ENCODE measurements around the gene PDE4A. TPM values are rescaled to one million over a fixed set of nuclear protein-coding genes. Genes with fewer than 3 reads are reported as not detected.
"Not testable (repeated sequence)": the region's sequence is repeated elsewhere in the genome, so short reads cannot be mapped to it uniquely, and the experiment has no call there.

The PDE4A gene
- total RNA-seq, 1 experiment from 2014 or later, result 0.69 TPM

DNA sequence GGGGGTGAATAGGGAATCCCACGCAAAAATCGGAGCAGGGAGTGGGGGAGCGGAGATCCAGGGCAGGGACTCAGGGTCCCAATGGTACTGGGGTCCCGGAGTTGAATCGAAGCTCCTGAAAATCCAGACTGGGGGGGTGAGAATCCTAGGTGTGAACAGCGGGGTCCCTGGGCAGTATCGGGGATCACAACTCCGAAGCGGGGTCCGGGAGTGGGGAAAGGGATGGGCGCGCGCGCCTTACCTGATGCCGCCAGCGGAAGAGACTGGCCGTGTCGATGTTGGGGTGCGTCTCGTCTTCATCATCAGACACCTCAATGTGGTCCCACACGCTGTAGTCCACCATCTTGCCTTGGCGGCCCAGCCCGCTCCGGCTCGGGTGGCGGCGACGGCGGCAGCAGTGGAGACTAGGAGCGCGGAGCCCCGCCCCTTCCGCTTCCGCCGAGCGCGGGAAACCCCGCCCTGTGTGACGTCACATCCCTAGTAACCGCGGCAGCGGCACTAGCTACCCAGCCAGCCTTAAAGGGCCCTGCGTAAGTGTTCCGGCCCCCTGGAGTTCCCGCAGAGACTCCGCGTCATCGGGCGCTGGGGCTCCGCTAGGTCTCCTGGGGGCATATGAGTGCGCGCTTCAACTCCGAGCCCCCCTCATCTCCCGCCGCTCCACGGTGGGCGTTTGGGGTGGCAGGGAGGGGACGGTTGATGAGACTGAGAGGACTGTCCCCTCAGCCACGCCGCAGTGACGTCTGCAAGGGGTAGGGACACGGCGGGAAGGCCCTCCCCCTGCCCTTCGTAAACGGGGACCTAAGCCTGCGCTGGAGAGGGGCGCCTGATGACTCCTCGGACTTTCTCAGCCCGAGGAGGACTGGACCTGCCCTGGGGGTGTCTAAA is 17.0 kb upstream of the PDE4A start, which contains the start of gene CDC37:
CDC37 (minus strand) TSS at position 406 of the 885 bp plus-strand sequence; CDS start at position 343, 63 bp downstream.
- peak; percentile 98 for DNase-seq (ENCODE audit: low read depth)

- DNase-seq (ENCODE audit: low read depth), result no peak
Observed at GRCh38 chr19:10404888-10405820, 15.2 kb upstream of the PDE4A start.

- no peak for DNase-seq (ENCODE audit: low read depth)
Observed at GRCh38 chr19:10406191-10406590, 14.1 kb upstream of the PDE4A start.

DNA sequence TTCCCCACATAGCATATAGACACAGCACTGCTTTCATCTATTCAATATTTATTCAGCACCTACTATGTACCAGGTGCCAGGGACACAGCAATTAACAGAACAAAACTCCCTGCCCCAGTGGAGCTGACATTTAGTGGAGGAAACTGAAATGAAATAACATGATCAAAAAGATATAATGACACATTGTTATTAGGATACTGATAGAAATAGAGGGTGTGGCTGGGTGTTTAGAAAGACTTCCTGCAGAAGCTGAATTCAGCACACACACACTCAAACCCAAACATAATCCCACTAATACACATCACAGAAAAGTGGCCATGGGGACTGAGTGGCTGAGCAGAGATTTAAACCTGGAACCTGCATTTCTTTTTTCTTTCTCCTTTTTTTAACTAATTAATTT is 13.2 kb upstream of the PDE4A start:
- no peak for DNase-seq (ENCODE audit: low read depth)

DNA sequence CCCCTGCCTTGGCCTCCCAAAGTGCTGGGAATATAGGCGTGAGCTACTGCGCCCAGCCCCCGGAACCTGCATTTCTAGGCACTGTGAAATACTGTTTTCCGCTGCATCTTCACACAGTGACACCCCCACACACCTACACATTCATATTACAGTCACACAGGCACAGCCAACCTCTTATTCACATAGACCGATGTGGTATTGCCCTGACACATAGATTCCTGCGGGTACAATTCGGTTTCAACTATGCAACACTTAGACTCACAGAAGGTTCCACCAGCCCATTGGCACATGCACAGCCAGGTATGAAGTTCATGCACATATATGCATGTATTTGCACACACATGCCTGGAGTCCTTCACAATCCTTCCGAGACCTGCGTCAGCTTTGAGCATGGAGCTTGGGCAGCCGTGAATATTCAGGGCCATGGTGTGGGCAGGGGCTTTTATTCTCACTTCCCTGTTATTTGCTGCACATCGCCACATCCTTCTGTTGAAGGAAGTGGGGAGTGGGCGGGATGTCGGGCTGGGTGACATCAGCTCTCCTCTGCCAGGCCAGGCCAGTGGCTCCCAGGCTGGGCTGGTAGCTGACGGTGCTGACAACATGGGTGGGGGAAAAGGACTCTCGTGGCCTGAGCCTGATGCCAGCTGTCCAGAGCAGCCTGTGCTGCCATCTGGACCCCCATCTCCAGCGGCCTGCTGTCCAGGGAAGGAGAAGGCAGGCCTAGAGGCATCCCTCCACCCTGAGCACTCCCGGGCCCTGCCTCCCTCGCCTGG is 11.6 kb upstream of the PDE4A start:
- DNase-seq (ENCODE audit: low read depth), result no peak

- DNase-seq (ENCODE audit: low read depth), result not testable (repeated sequence)
Observed at GRCh38 chr19:10411224-10411623, 9.1 kb upstream of the PDE4A start.

DNA sequence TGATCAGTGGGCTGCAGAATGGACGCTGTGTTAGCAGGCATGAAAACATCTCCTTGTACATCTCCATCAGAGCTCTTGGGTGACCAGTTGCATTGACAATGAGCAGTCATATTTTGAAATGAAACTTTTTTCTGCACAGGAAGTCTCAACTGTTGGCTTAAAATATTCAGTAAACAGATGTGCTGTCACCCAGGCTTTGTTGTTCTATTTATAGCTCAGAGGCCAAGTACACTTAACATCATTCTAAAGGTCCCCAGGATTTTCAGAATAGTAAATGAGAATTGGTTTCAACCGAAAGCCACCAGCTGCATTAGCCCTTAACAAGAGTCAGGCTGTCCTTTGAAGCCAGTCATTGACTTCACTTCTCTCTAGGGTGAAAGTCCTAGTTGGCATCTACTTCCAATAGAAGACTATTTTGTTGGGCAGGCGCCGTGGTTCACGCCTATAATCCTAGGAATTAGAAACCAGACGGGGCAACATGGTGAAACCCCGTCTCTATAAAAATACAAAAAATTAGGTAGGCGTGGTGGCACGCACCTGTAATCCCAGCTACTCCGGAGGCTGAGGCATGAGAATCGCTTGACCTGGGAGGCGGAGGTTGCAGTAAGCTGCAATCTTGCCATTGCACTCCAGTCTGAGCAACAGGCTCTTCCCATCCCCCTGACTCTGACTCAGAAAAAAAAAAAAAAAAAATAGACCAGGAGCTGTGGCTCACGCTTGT is 7.9 kb upstream of the PDE4A start:
- DNase-seq (ENCODE audit: low read depth), result no peak

GRCh38 chr19:10416083-10416379 is 4.3 kb upstream of the PDE4A start:
- DNase-seq (ENCODE audit: low read depth), result no peak

- peak; percentile 93 for DNase-seq (ENCODE audit: low read depth)
Observed at GRCh38 chr19:10416380-10417257, 3.7 kb upstream of the PDE4A start.

DNA sequence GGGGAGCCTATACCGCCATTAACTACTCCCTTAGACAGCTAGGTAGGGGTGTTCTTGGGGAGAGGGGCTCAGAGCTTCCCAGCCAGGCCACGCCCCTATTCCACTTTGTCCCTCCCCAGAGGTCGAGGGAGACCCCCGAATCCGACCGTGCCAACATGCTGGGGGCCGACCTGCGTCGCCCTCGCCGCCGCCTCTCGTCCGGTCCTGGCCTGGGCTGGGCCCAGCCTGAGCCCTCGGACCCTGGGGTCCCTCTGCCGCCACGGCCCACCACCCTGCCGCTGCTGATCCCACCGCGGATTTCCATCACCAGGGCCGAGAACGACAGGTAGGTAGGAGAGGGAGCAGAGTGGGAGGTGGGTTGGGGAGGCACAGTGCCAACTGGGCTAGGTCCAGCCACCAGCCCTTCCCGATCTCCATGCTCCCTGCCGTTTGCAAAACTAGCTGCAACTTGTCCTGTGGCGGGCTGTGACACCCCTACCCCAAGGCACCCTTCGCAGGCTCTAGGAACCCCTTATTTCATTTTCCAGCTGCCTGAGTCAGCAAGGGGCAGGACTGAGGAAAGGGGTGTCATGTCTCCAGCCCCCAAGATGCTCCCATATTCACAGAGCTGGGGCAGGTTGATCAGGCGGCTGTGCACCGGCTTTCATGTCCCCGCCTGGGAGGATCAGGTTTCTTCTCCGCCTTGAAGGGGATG is 2.6 kb upstream of the PDE4A start:
- DNase-seq (ENCODE audit: low read depth), result no peak

DNA sequence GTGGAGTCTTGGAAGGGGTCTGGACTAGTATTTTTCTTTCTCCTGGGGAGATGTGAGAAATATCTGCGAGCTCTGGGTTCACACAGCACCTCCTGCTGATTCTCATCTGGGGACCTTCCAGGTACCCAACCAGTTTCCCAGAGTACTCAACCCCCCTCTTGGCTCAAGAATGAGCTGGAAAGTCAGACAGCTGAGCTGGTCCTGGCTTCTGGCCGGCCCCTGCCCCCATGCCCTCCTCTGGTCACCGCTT is 2.2 kb upstream of the PDE4A start:
- DNase-seq (ENCODE audit: low read depth), result no peak

DNA sequence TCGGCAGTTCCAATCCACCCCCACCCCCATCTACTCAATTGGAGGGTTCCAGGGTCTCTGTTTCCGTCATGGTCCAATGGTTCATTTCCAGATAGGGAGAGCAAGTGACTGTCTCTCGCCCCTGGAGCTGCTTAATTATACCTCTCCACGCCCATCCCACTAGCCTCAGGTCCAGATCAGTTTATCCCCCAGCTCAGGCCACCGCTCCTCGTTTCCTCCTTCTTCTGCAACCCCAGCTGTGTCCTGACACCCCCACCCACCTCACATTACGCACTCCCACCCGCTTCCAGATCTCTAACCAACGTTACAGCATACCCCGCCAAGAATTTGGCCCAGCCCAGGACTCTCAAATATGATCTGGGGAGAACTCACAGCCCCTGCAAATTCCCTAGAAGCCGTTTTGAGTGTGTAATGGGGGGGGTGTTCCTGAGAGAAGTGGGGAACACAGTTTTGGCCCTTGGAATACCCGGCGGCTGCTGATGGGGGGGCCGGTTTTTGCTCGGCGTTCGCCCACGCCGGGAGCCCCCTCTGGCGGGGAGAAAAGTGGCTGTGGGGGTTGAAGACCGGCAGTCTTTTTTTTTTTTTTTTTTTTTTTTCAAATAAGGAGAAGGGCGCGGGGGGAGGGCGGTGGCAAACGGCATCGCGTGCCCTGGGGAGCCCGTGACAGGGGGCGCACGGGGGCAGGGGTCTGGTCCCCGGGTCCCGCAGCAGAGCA is 1.7 kb upstream of the PDE4A start:
- DNase-seq (ENCODE audit: low read depth), result no peak

DNA sequence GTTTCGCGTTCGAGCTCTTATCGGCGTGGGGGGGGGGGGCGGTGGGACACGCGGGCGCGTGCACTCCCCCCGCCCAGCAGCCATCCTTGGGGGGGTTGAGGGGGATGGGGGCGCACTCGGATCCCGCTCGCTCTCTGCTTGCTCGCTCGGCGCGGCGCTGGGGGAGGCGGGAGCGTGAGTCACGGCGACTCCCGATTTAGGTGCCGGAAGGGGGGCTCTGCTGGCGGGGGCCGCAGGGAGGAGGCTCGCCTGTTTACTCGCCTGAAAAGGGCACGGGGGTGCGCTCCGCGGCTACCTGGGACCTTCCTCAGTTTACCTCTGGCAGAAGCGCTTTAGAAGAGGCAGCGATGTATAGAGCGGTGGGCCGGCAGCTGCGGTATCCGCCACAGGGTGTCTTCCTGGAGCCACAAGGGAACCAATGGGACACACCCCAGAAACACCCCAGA is 1.1 kb upstream of the PDE4A start:
- DNase-seq (ENCODE audit: low read depth), result peak; percentile 71

- DNase-seq (ENCODE audit: low read depth), result peak; percentile 92
Observed at GRCh38 chr19:10419646-10420443, 493 bp upstream of the PDE4A start.

- no peak for DNase-seq (ENCODE audit: low read depth)
Observed at GRCh38 chr19:10421240-10422045, 1.1 kb downstream of the PDE4A start.

DNA sequence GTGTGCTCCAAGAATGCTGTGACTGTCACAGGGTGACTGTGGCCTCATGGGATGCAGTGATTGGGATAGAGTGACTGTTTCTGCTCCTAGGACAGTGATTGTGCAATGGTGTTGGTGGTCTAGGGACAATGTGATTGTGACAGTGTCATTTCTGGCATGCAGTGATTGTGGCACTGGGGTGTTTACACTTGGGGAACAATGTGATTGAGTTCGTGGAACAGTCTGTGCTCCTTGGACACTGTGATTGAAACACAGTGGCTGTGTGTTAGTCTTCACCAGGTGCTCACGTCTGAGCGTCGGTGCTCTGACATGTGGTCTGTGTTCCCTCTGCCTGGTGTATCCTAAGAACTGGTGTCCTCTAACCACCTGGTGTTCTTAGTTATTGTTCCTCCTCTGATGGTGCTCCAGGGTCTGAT is 1.7 kb downstream of the PDE4A start:
- DNase-seq (ENCODE audit: low read depth), result no peak

- DNase-seq (ENCODE audit: low read depth), result no peak
Observed at GRCh38 chr19:10422846-10423245, 2.5 kb downstream of the PDE4A start.
